Lower lobe of right lung (tissue), 2 donors: ENCODE results near the gene KIF2A. TPM values are rescaled to one million over a fixed set of nuclear protein-coding genes. Genes with fewer than 3 reads are reported as not detected.
A peak's percentile ranks its signal among the peaks of the same experiment; 100 is the strongest.

Source experiments
- ATAC-seq, 2 donors: fragments of 200-7000 bp; cut with Tn5 transposase; one replicate each; pipeline ENCODE4 v1.9.1; 2020 to 2022; ENCODE audit warnings: mild to moderate bottlenecking in 2 of 2, moderate library complexity in 2 of 2
- DNase-seq: peaks from one replicate; pipeline ENCODE4 v3.0.0-alpha.2; 2020
- H3K27ac ChIP-seq: fragments of 200-600 bp; one replicate; pipeline ENCODE4 v1.8.0; 2022
- H3K27me3 ChIP-seq: fragments of 200-600 bp; one replicate; pipeline ENCODE4 v1.8.0; 2022; ENCODE audit warnings: low read depth
- H3K36me3 ChIP-seq: fragments of 200-600 bp; one replicate; pipeline ENCODE4 v1.8.0; 2022; ENCODE audit warnings: mild to moderate bottlenecking
- H3K4me1 ChIP-seq: fragments of 200-600 bp; one replicate; pipeline ENCODE4 v1.8.0; 2022
- H3K4me3 ChIP-seq: fragments of 200-600 bp; one replicate; pipeline ENCODE4 v1.8.0; 2022; ENCODE audit warnings: mild to moderate bottlenecking
- H3K9me3 ChIP-seq: fragments of 200-600 bp; one replicate; pipeline ENCODE4 v1.8.0; 2022
- intact Hi-C: fragments of 100-400 bp; cut with DNase I; formaldehyde crosslinking; loops from one replicate; pipeline ENCODE4 v1.11.0; 2022
- total RNA-seq: library from RNA; stranded (reverse); fragmentation: NEBNext Ultra II Directional; extraction: Animal tissue kit (Norgen Biotek cat#: 25700); gene quantifications from one replicate; pipeline ENCODE4 v1.2.1, GENCODE V29; 2021
- TF ChIP-seq, protein P1 (sequence below): fragments of 200-600 bp; IDR thresholded peaks from one replicate; pipeline ENCODE4 v1.8.0; 2022; ENCODE audit warnings: antibody characterized with exemption, mild to moderate bottlenecking
- donor health status: DM: no; HTN: yes; CAD: no; lungs with severe emphysema.

The KIF2A gene
- total RNA-seq, 1 donor from 2014 or later, result 23.5 TPM

DNA sequence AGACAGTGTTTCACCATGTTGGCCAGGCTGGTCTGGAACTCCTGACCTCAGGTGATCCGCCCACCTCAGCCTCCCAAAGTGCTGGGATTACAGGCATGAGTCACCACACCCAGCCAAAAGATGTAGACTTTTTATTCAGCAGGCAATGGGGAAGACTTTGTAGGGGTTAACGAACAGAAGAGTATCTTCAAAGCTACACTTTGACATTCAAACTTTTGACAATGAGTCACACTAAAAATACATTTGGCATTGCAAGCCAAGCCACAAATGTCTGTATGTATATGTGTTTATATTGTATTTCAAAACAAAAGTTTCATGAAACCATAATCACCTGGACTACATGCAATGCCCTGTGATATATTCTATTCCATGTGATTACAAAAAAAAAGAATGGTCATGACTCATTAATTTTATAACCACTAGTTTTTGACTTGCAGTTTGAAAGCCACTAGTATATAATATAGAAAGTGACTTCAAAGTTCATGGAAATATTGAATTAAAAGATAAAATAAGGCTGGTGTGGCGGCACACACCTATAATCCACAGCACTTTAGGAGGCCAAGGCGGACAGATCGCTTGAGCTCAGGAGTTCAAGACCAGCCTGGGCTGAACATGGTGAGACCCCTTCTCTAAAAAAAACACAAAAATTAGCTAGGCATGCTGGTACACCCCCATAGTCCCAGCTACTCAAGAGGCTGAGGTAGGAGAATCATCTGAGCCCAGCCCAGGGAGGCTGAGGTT is 89.4 kb downstream of the KIF2A start:
- Histone ChIP-seq H3K4me3 (no peak overlapping the region), H3K27ac (no peak overlapping the region), H3K36me3 (peaks cover 92% of the 10 kb centered on the region), H3K27me3 (no peaks in the 10 kb centered on the region), H3K9me3 (no peaks in the 10 kb centered on the region), H3K4me1 (no peaks in the 10 kb centered on the region)
- ATAC-seq (no peak), DNase-seq (no peak)
- TF ChIP-seq, protein P1, sequence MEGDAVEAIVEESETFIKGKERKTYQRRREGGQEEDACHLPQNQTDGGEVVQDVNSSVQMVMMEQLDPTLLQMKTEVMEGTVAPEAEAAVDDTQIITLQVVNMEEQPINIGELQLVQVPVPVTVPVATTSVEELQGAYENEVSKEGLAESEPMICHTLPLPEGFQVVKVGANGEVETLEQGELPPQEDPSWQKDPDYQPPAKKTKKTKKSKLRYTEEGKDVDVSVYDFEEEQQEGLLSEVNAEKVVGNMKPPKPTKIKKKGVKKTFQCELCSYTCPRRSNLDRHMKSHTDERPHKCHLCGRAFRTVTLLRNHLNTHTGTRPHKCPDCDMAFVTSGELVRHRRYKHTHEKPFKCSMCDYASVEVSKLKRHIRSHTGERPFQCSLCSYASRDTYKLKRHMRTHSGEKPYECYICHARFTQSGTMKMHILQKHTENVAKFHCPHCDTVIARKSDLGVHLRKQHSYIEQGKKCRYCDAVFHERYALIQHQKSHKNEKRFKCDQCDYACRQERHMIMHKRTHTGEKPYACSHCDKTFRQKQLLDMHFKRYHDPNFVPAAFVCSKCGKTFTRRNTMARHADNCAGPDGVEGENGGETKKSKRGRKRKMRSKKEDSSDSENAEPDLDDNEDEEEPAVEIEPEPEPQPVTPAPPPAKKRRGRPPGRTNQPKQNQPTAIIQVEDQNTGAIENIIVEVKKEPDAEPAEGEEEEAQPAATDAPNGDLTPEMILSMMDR, result no peak
- intact Hi-C loops, result no loop called here

DNA sequence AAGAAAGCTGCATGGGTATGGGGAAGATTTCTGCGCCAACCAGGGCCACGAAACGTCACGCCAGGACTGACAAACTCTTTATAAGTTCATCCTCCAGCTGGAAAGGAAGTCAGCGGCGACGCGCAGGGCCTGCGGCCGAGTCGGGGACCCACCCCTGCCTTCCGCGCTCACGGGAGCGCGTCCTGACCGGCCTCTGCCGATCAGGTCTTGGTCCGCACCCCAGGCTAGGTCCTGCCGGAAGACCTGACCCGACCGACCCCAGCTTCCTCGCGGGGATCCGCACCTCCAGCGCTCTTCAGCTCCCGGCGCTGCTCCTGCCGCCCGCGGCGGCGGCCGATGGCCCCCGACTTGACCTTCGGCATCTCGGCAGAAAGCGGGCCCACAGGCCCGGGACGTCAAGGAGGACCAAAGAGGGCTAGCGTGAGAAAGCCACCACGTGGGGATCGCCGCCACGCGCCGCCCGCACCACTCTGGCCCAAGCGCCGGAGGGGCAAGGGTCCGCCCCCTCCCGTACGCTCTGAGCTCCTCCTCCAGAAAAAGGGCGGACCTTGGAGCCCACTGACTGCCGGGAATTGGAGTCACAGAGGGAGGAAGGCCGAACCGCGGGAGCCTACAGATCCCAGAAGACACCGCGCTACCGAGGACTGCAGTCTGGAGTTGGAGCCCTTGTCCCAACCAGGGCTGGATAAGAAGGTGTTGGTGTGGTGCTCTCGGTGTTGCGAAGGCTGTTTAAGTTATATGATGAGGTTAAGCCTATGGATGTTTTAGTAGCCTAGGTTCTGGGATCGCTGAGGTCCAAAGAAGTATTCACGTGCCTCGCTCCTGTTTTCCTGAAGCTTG is 97.6 kb downstream of the KIF2A start, which contains the start of gene DIMT1:
DIMT1 (minus strand) TSS at position 495 of the 840 bp plus-strand sequence; CDS start at position 362, 133 bp downstream.
- TF ChIP-seq, protein P1, result no peak

DNA sequence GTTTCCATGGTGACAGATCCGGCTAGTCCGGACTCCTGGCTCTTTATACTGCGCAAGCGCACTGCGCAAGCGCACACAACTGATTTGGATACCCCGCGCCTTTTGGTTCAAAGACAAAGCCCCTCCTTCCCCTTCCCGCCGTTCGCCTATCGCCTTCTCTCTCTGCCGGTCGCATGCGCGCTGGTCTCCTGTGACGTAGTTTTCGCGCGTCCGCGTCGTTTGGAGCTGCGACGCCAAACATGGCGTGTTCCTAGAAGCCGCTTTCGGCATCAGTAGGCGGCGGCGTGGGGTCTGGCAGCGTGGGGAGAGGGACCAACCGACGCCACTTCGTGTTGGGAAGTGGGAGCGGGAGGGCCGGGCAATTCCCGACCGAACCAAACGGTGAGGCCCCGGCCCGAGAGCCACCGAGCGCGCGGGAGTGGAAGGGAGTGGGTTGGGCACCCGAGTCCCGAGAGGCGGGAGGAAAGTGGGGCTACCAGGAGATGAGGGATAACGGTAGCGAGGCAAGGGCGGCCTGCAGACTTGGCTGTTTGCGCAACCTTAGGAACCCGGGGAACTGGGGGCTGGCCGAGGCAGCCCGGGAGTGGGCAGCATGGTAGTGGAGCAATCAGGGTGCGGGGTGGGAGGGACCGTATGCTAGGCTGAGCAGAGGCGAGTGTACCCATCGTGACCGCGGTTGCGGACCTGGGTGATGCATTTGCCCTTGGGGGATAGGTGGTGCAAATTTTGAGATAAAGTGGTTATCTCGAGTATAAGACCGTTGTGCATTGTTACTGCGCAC is 106.7 kb downstream of the KIF2A start, which contains the start of gene IPO11:
IPO11 (plus strand) TSS at position 215 of the 781 bp plus-strand sequence. CDS start 24,517 bp downstream, outside the sequence.
- H3K4me1 ChIP-seq, result peaks cover 15% of the 10 kb centered on the region
- H3K27me3 ChIP-seq, result no peaks in the 10 kb centered on the region
- peaks cover 4% of the 10 kb centered on the region for H3K36me3 ChIP-seq
- peak within 1 kb of the TSS; percentile 79 for H3K27ac ChIP-seq
- TF ChIP-seq, protein P1, result no peak
- H3K9me3 ChIP-seq, result no peaks in the 10 kb centered on the region
- peak within 1 kb of the TSS; percentile 77 for H3K4me3 ChIP-seq
- intact Hi-C loops, result no loop called here
- ATAC-seq (peak; percentile 99 to 100), DNase-seq (peak; percentile 98)

More for the DNA sequence above, 97.6 kb downstream of the KIF2A start, which contains the start of gene DIMT1:
- no peaks in the 10 kb centered on the region for H3K27me3 ChIP-seq
- H3K4me1 ChIP-seq, result peaks cover 12% of the 10 kb centered on the region
- H3K4me3 ChIP-seq, result peak within 1 kb of the TSS; percentile 84
- intact Hi-C loops, result no loop called here
- H3K36me3 ChIP-seq, result peaks cover 23% of the 10 kb centered on the region
- peak within 1 kb of the TSS; percentile 90 for H3K27ac ChIP-seq
- peak; percentile 97 for DNase-seq
- no peaks in the 10 kb centered on the region for H3K9me3 ChIP-seq
- peak; percentile 100 for ATAC-seq

DNA sequence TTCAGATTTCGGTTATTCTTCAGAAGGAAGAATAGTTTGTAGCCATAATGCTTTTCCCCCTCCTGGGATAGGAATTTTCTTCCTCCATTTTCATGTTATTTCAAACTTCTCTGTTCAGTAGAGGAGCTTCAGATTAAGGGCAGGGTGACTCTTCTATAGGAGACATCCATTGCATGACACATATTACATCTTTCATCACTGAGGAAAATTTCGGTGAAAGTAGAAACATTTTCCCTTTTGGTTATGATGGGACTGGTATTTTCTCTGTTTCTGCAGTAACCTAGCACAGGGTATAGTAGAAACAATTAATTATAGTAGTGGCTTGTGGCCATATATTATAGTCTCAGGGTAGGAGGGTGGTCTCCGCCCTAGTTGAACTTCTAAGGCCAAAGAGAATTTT is 107.7 kb downstream of the KIF2A start:
- H3K27me3 ChIP-seq, result no peaks in the 10 kb centered on the region
- intact Hi-C loops, result no loop called here
- no peak overlapping the region for H3K27ac ChIP-seq
- peaks cover 9% of the 10 kb centered on the region for H3K36me3 ChIP-seq
- no peaks in the 10 kb centered on the region for H3K9me3 ChIP-seq
- H3K4me1 ChIP-seq, result peaks cover 15% of the 10 kb centered on the region
- no peak for DNase-seq
- no peak for ATAC-seq
- TF ChIP-seq, protein P1, result no peak
- peak overlapping the region; percentile 77 for H3K4me3 ChIP-seq
